KBM-7 (cell line): ENCODE data around the gene RPL18A.

Experiments
- DNase-seq: peaks from one replicate; pipeline ENCODE4 v3.0.0-alpha.2; 2015
- in situ Hi-C: fragments of 300-500 bp; cut with MboI; formaldehyde crosslinking; loops from 2 replicates; pipeline ENCODE4 v1.14.3; 2020; ENCODE audit warnings: low sequenced_read_pairs, low pct_unique_long_range_greater_than_20kb, mixed read lengths

RPL18A gene

DNA sequence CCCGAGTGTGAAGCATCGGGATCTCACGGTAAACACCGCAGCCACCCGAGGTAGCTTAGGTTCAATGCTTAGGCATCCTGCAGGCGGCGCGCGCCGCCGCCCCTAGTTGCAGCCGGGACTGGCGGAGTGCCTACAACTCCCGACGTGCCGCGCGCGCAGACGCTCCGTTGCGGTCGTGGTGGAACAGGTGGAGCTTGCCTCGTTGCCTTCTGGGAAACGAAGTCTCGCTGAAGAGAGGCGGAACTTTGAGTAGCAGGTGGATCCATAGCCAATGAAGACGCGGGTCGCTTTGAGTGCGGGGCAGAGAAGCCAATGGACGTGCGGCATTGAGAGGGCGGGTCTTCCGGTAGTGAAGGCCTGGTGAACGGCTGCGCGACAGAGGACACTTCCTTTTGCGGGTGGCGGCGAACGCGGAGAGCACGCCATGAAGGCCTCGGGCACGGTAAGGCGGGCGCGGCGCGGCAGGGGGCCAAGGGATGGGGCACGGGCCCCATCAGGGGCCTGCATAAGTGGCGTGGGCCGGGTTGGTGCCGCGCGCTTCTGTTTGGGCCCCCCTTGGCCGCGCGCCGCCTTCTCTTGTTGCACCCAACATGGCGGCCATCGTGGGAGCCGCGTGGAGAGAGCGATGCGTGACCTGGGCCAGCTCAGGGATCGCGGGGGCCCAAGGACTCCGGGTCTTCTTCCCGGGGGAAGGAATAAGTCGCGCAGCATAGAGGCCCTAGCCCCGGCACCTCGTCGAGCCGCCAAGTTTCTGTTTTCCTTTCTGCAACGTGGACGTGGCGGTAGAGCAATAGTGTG, at the start of gene RPL18A:
TSS of gene RPL18A (plus strand) at position 378 of the 798 bp plus-strand sequence. CDS start at position 425, 47 bp downstream.
- DNase-seq, result peak; percentile 99
- in situ Hi-C loops, result no loop called here

GRCh38 chr19:17811103-17811502, 48.6 kb upstream of the RPL18A start:
- in situ Hi-C loops, result no loop called here
- DNase-seq, result no peak

DNA sequence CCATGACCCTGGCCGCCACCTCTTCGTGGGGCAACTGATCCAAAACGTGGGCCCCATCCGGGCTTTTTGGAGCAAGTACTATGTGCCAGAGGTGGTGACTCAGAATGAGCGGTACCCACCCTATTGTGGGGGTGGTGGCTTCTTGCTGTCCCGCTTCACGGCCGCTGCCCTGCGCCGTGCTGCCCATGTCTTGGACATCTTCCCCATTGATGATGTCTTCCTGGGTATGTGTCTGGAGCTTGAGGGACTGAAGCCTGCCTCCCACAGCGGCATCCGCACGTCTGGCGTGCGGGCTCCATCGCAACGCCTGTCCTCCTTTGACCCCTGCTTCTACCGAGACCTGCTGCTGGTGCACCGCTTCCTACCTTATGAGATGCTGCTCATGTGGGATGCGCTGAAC, 48.0 kb upstream of the RPL18A start:
- in situ Hi-C loops, result no loop called here

DNA sequence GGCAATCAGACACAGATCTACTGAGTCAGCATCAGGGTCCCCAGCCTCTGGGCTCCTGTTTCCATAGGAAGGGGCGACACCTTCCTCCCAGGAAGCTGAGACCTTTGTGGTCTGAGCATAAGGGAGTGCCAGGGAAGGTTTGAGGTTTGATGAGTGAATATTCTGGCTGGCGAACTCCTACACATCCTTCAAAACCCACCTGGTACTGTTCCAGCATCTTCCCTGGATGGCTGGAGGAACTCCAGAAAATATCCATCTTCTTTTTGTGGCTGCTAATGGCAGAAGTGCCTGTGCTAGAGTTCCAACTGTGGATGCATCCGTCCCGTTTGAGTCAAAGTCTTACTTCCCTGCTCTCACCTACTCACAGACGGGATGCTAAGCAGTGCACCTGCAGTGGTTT, 47.6 kb upstream of the RPL18A start:
- DNase-seq, result no peak
- in situ Hi-C loops, result no loop called here

More for the DNA sequence above, 48.0 kb upstream of the RPL18A start:
- no peak for DNase-seq

DNA sequence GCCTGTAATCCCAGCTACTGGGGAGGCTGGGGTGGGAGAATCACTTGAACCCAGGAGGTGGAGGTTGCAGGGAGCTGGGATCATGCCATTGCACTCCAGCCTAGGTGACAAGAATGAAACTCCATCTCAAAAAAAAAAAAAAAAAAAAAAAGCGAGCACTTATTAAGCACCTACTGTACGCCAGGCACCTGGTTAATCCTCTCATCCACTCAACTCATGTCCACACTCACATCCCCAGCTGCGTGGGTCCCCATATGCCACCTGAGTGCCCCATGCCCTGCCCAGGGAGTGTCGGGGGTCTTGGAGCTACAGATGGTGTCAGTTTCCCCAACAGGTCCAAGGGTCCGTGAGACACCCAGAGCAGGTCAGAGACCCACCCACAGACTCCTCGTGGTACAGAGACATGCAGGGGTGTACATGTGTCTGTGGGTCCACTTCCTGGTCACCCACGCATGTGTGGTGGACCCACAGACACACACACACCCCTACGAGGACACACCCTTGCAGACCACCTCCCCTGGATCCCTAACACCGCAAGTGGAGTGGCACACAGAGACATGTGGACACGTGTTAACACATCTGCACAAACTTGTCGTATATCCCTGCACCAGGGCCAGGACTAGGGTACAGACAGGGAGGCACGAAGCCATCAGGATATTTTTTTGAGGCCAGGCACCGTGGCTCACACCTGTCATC, 41.9 kb upstream of the RPL18A start:
- DNase-seq, result no peak
- in situ Hi-C loops, result no loop called here

- DNase-seq, result no peak
- in situ Hi-C loops, result no loop called here
These were observed 38.5 kb upstream of the RPL18A start, which contains the start of gene INSL3 for GRCh38 chr19:17821190-17821589. TSS of gene INSL3 (minus strand) at chr19:17821519. CDS start at chr19:17821506, 13 bp downstream.

GRCh38 chr19:17824339-17824738, 35.4 kb upstream of the RPL18A start:
- in situ Hi-C loops, result no loop called here
- DNase-seq, result no peak

DNA sequence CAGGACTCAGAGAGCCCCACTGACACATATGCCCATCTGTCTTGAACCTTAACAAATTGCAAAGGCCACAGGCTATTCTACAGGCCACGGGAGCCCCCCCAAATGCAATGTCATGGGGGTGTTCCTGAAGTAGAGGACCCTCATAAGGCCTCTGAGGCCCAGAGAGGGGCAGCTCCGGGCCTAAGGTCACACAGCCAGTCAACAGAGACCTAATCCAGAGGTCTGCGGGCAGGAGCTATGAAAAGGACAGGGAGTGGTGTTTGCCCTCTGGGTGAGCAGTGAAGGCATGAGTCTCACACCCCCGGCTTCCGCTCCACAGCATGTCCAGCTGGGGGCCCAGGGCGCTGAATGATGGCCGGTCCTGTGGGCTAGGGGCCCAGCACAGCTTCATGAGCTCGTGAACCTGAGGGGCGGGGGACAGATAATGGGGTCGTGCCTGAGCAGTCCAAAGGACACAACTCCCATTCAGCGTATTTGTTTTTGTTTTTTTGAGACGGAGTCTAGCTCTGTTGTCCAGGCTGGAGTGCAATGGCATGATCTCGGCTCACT, 33.1 kb upstream of the RPL18A start:
- in situ Hi-C loops, result no loop called here
- no peak for DNase-seq

GRCh38 chr19:17829855-17830566, 29.7 kb upstream of the RPL18A start:
- in situ Hi-C loops, result no loop called here
- DNase-seq, result no peak

- DNase-seq, result no peak
- in situ Hi-C loops, result no loop called here
These were observed 28.9 kb upstream of the RPL18A start for GRCh38 chr19:17830567-17831418.

- in situ Hi-C loops, result no loop called here
- no peak for DNase-seq
These were observed 28.3 kb upstream of the RPL18A start for GRCh38 chr19:17831419-17831888.

DNA sequence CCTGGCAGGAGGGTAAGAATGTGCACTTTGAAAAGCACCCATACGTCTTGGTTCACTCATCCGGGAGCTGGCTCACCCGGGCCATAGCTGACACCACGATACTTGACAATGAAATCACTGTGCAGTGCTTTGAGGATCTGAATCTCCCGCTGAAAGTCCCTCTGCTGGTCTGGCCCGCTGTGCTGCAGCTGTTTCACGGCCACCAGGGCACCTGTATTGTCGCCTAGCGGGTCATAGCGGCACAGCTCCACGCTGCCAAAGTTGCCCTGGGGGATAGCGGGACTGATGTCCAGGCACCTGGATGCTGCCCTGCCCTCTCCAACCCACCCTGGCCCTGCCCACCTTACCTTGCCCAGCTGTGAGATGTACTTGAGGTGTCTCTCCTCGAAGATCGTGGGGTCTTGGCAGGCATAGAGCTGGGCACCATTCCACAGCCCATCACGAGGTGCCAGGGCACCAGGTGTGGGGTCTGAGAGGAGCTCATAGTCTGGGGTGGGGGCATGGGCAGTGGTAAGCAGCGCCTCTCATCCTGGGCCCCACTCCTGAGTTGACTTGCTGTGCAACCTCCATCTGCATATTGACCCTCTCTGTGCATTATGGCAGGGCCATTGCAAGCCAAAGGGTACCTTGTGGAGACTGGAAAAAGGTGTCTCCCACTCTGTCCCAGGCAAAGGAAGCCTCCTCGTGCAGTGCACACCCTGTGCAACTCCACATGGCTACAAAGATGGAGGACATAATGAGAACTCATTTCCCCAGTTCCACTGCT, 27.1 kb upstream of the RPL18A start:
- in situ Hi-C loops, result no loop called here
- DNase-seq, result no peak

- no peak for DNase-seq
- in situ Hi-C loops, result no loop called here
These were observed 25.1 kb upstream of the RPL18A start for GRCh38 chr19:17834350-17835181.

DNA sequence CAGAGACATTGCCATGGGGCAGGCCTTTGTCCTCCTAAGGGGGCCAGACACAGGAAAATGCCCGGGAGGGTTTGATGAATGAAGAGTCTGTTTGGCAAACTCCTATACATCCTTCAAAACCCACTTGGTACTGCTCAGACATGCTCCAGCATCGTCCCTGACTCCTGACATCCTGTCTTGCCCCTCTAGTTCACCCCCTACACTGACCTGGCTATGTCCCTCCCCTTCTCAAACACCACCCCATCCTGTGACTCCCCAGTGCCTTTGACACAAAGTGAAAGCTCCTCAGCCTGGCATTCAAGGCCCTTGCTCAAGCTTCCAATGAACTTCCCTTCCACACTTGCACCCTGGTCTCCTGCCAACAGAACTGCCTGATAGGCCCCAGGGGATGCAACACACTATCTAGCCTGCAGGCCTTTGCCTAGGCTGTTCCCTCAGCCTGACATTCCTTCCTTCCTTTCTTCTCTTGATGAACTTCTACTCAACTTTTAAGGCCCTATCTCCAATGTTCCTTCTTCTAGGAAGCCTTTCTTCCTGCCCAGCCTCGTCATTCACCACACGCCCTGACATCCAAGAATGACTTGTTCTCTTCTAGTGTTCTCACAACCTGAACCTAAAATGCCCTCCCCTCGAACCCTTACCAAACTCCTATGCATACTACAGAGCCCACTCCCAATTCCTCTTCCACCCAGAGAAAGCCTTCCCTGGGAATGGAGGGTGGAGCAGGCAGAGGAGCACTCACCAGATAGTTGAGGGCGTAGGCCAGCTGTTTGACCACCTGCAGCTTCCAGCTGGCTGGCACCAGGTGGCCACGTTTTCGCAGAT, 24.3 kb upstream of the RPL18A start:
- in situ Hi-C loops, result no loop called here
- DNase-seq, result no peak

DNA sequence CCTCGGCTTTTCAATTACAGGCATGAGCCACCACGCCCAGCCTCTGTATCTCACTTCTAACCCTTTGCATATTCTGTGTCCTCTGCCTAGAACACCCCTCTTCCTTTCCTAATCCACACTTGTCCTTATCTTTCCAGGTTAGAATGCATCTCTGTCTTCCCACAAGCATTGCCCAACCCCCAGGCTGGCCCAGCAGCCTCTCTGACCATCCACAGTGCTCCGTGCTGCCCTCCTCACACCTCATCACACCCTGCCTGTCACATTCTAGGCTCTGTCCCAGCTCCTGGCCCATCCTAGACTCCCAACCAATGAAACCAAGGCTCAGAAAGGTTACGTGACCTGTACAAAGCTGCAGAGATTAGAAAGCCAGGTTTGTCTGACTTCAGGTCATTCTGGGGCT, 23.2 kb upstream of the RPL18A start:
- no peak for DNase-seq
- in situ Hi-C loops, result no loop called here

GRCh38 chr19:17837972-17838371, 21.7 kb upstream of the RPL18A start:
- in situ Hi-C loops, result no loop called here
- no peak for DNase-seq
